ENCODE measurements around the gene UGT1A7.
"Not testable (repeated sequence)": the region's sequence is repeated elsewhere in the genome, so short reads cannot be mapped to it uniquely, and the experiment has no call there.

Gene UGT1A7

GRCh38 chr2:233700028-233700635 is 18.4 kb downstream of the UGT1A7 start:
- no peak overlapping the region for H3K9ac ChIP-seq (ENCODE audit: low read depth, low read length)
- no peak overlapping the region for H3K4me3 ChIP-seq (ENCODE audit: low read length)
- no peaks in the 10 kb centered on the region for H3K27me3 ChIP-seq (ENCODE audit: control insufficient read depth, insufficient read depth, low read length)
- H3K4me1 ChIP-seq (ENCODE audit: control insufficient read depth, insufficient read depth, low read length) = peaks cover 3% of the 10 kb centered on the region
- H3K9me3 ChIP-seq (replicated peaks; ENCODE audit: low read length) = no peaks in the 10 kb centered on the region
- H3K36me3 ChIP-seq (ENCODE audit: insufficient read depth, low read length) = no peaks in the 10 kb centered on the region
- no peak overlapping the region for H3K4me2 ChIP-seq (ENCODE audit: low read length)

GRCh38 chr2:233700842-233701241 is 19.1 kb downstream of the UGT1A7 start:
- H3K9ac ChIP-seq (ENCODE audit: low read depth, low read length); H3K9me3 ChIP-seq (replicated peaks; ENCODE audit: low read length); H3K36me3 ChIP-seq (ENCODE audit: insufficient read depth, low read length); H3K4me1 ChIP-seq (ENCODE audit: control insufficient read depth, insufficient read depth, low read length); H3K4me2 ChIP-seq (ENCODE audit: low read length); H3K4me3 ChIP-seq (ENCODE audit: low read length); H3K27me3 ChIP-seq (ENCODE audit: control insufficient read depth, insufficient read depth, low read length): not testable (repeated sequence)

GRCh38 chr2:233702238-233702637 is 20.5 kb downstream of the UGT1A7 start:
- H3K9ac ChIP-seq (ENCODE audit: low read depth, low read length) = no peak overlapping the region
- H3K9me3 ChIP-seq (replicated peaks; ENCODE audit: low read length) = no peaks in the 10 kb centered on the region
- H3K4me1 ChIP-seq (ENCODE audit: control insufficient read depth, insufficient read depth, low read length) = peaks cover 14% of the 10 kb centered on the region
- no peaks in the 10 kb centered on the region for H3K36me3 ChIP-seq (ENCODE audit: insufficient read depth, low read length)
- H3K27me3 ChIP-seq (ENCODE audit: control insufficient read depth, insufficient read depth, low read length) = no peaks in the 10 kb centered on the region
- no peak overlapping the region for H3K4me3 ChIP-seq (ENCODE audit: low read length)
- H3K4me2 ChIP-seq (ENCODE audit: low read length) = no peak overlapping the region

- no peaks in the 10 kb centered on the region for H3K36me3 ChIP-seq (ENCODE audit: insufficient read depth, low read length)
- H3K4me3 ChIP-seq (ENCODE audit: low read length) = no peak overlapping the region
- H3K4me2 ChIP-seq (ENCODE audit: low read length) = no peak overlapping the region
- H3K9me3 ChIP-seq (replicated peaks; ENCODE audit: low read length) = no peaks in the 10 kb centered on the region
- H3K27me3 ChIP-seq (ENCODE audit: control insufficient read depth, insufficient read depth, low read length) = peaks cover 2% of the 10 kb centered on the region
- H3K9ac ChIP-seq (ENCODE audit: low read depth, low read length) = no peak overlapping the region
- peaks cover 17% of the 10 kb centered on the region for H3K4me1 ChIP-seq (ENCODE audit: control insufficient read depth, insufficient read depth, low read length)
Measured at GRCh38 chr2:233705911-233706506, 24.3 kb downstream of the UGT1A7 start.

- Histone ChIP-seq H3K27me3 (ENCODE audit: control insufficient read depth, insufficient read depth, low read length) (peaks cover 2% of the 10 kb centered on the region), H3K4me1 (ENCODE audit: control insufficient read depth, insufficient read depth, low read length) (peaks cover 17% of the 10 kb centered on the region), H3K9me3 (replicated peaks; ENCODE audit: low read length) (no peaks in the 10 kb centered on the region), H3K4me2 (ENCODE audit: low read length) (no peak overlapping the region), H3K36me3 (ENCODE audit: insufficient read depth, low read length) (no peaks in the 10 kb centered on the region), H3K9ac (ENCODE audit: low read depth, low read length) (no peak overlapping the region), H3K4me3 (ENCODE audit: low read length) (no peak overlapping the region)
Measured at GRCh38 chr2:233706720-233707119, 25.0 kb downstream of the UGT1A7 start.

DNA sequence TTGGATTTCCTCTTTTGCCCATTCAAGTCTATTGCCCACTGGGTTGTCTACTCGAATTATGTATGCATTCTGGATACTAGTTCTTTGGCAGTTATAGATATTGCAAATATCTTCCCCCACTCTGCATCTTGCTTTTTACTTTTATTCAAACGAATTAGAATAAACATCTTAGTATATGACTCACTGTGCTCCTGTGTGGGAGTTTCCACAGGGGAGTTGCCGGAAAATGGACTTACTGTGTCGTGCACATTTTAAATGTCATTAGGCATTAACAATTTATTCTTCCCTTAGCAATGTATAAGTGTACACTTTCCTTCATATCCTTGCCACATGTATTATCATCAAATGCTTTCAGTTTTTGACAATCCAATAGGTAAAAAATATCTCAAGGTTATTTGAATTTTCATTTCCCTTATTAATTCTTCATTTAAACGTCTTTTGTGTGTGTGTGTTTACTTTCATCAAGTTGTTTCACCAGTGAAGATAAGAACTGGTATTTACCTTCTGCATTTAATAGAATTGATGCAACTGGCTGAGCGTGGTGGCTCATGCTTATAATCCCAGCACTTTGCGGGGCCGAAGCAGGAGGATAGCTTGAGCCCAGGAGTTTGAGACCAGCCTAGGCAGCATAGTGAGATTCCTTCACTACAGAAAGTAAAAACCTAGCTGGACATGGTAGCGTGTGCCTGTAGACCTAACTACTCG is 26.4 kb downstream of the UGT1A7 start:
- Histone ChIP-seq H3K9me3 (replicated peaks; ENCODE audit: low read length) (no peaks in the 10 kb centered on the region), H3K36me3 (ENCODE audit: insufficient read depth, low read length) (no peaks in the 10 kb centered on the region), H3K4me3 (ENCODE audit: low read length) (no peak overlapping the region), H3K4me2 (ENCODE audit: low read length) (no peak overlapping the region), H3K9ac (ENCODE audit: low read depth, low read length) (no peak overlapping the region), H3K27me3 (ENCODE audit: control insufficient read depth, insufficient read depth, low read length) (peaks cover 6% of the 10 kb centered on the region), H3K4me1 (ENCODE audit: control insufficient read depth, insufficient read depth, low read length) (peaks cover 17% of the 10 kb centered on the region)

GRCh38 chr2:233708942-233709341 is 27.2 kb downstream of the UGT1A7 start:
- H3K4me1 ChIP-seq (ENCODE audit: control insufficient read depth, insufficient read depth, low read length) = peaks cover 17% of the 10 kb centered on the region
- H3K9ac ChIP-seq (ENCODE audit: low read depth, low read length) = no peak overlapping the region
- H3K4me2 ChIP-seq (ENCODE audit: low read length) = no peak overlapping the region
- H3K9me3 ChIP-seq (replicated peaks; ENCODE audit: low read length) = no peaks in the 10 kb centered on the region
- no peaks in the 10 kb centered on the region for H3K36me3 ChIP-seq (ENCODE audit: insufficient read depth, low read length)
- no peak overlapping the region for H3K4me3 ChIP-seq (ENCODE audit: low read length)
- H3K27me3 ChIP-seq (ENCODE audit: control insufficient read depth, insufficient read depth, low read length) = peaks cover 8% of the 10 kb centered on the region

- Histone ChIP-seq H3K9me3 (replicated peaks; ENCODE audit: low read length) (no peaks in the 10 kb centered on the region), H3K4me3 (ENCODE audit: low read length) (no peak overlapping the region), H3K4me2 (ENCODE audit: low read length) (no peak overlapping the region), H3K36me3 (ENCODE audit: insufficient read depth, low read length) (no peaks in the 10 kb centered on the region), H3K27me3 (ENCODE audit: control insufficient read depth, insufficient read depth, low read length) (peaks cover 13% of the 10 kb centered on the region), H3K4me1 (ENCODE audit: control insufficient read depth, insufficient read depth, low read length) (peaks cover 11% of the 10 kb centered on the region), H3K9ac (ENCODE audit: low read depth, low read length) (no peak overlapping the region)
Measured at GRCh38 chr2:233711312-233712008, 29.8 kb downstream of the UGT1A7 start.

- no peak within 1 kb of the TSS for H3K4me3 ChIP-seq (ENCODE audit: low read length)
- H3K27me3 ChIP-seq (ENCODE audit: control insufficient read depth, insufficient read depth, low read length) = peaks cover 13% of the 10 kb centered on the region
- no peaks in the 10 kb centered on the region for H3K9me3 ChIP-seq (replicated peaks; ENCODE audit: low read length)
- no peaks in the 10 kb centered on the region for H3K36me3 ChIP-seq (ENCODE audit: insufficient read depth, low read length)
- no peak within 1 kb of the TSS for H3K4me2 ChIP-seq (ENCODE audit: low read length)
- no peak within 1 kb of the TSS for H3K9ac ChIP-seq (ENCODE audit: low read depth, low read length)
- H3K4me1 ChIP-seq (ENCODE audit: control insufficient read depth, insufficient read depth, low read length) = peaks cover 5% of the 10 kb centered on the region
Measured at GRCh38 chr2:233712611-233713261, 31.0 kb downstream of the UGT1A7 start, which contains the start of gene UGT1A5. Gene UGT1A5 (plus strand): TSS chr2:233712907. CDS start chr2:233712992, 85 bp downstream.

GRCh38 chr2:233713262-233713615 is 31.5 kb downstream of the UGT1A7 start:
- Histone ChIP-seq H3K36me3 (ENCODE audit: insufficient read depth, low read length) (no peaks in the 10 kb centered on the region), H3K4me1 (ENCODE audit: control insufficient read depth, insufficient read depth, low read length) (peaks cover 2% of the 10 kb centered on the region), H3K9ac (ENCODE audit: low read depth, low read length) (no peak overlapping the region), H3K27me3 (ENCODE audit: control insufficient read depth, insufficient read depth, low read length) (peaks cover 14% of the 10 kb centered on the region), H3K9me3 (replicated peaks; ENCODE audit: low read length) (no peaks in the 10 kb centered on the region), H3K4me2 (ENCODE audit: low read length) (no peak overlapping the region), H3K4me3 (ENCODE audit: low read length) (no peak overlapping the region)

GRCh38 chr2:233714121-233714520 is 32.4 kb downstream of the UGT1A7 start:
- H3K4me1 ChIP-seq (ENCODE audit: control insufficient read depth, insufficient read depth, low read length) = no peaks in the 10 kb centered on the region
- H3K27me3 ChIP-seq (ENCODE audit: control insufficient read depth, insufficient read depth, low read length) = peaks cover 16% of the 10 kb centered on the region
- H3K4me2 ChIP-seq (ENCODE audit: low read length) = no peak overlapping the region
- H3K9ac ChIP-seq (ENCODE audit: low read depth, low read length) = no peak overlapping the region
- no peak overlapping the region for H3K4me3 ChIP-seq (ENCODE audit: low read length)
- H3K36me3 ChIP-seq (ENCODE audit: insufficient read depth, low read length) = no peaks in the 10 kb centered on the region
- H3K9me3 ChIP-seq (replicated peaks; ENCODE audit: low read length) = no peaks in the 10 kb centered on the region

All from skeletal muscle satellite cell (primary cell).